Adipose tissue (tissue), 3 donors: ENCODE results near the gene SLC37A2. TPM values are rescaled to one million over a fixed set of nuclear protein-coding genes. Genes with fewer than 3 reads are reported as not detected.

Experiments used
- H3K27ac ChIP-seq: one replicate; pipeline ENCODE4 v1.5.1; 2013; ENCODE audit warnings: low read depth, low read length
- WGBS, 3 donors: extraction: QIAGEN DNeasy Blood & Tissue Kit; methylation state at CpG; one replicate each; pipeline ENCODE4 v1.1.7; 2013; 5-methylcytosine and 5-hydroxymethylcytosine counted together
- polyA plus RNA-seq, 3 donors: library from polyadenylated mRNA; stranded (reverse); fragments of 200-250 nt; gene quantifications; one replicate each; pipeline ENCODE4 v1.2.3, GENCODE V29; 2013
- donor health status: healthy with polysubstance abuse.
- donor health status: Bipolar disorder and iron deficiency.
- donor health status: healthy.

Gene SLC37A2
- polyA plus RNA-seq, 3 donors: 0.64 to 2.4 (median 1.8) TPM

DNA sequence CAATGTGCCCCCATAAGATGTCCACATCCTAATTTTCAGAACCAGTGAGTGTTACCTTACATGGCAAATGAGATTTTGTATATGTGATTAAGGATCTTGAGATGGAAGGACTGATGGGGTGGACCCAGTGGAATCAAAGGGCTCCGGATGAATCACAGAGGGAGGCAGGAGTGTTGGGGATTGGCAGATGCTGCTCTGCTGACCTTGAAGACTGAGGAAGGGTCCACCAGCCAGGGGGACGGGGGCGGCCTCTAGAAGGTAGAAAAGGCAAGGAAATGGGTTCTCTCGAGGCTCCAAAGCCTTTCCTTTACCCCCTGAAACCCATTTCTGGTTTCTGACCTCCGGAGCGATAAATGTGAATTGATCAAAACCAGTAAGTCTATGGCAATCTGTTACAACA lies 29.6 kb downstream of the SLC37A2 start:
- H3K27ac ChIP-seq: no peak overlapping the region
- WGBS, 3 donors: 81 to 92% (median 89%) methylated on average over 6 of the region's 6 CpGs

DNA sequence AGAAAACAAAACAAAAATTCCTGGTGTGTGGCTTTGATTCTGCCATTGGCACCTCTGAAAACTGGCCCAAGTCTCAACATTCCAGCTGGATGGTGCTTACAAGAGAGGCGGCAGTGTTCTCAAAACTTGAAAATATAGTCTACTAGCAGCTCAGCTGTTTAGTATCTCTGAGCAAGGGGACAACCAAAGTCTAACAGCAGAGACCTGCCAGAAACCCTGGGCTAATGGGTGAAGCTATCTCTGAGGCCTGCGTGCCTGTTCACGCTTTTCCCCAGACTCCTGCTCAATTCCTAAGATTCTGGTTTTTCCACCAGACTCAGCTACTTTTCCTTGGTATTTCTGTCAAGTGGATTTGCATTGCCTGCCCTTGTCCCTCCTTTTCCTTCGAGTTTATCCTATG lies 30.4 kb downstream of the SLC37A2 start:
- WGBS, 3 donors: 88 to 95% (median 91%) methylated on average over 4 of the region's 4 CpGs
- H3K27ac ChIP-seq: no peak overlapping the region

DNA sequence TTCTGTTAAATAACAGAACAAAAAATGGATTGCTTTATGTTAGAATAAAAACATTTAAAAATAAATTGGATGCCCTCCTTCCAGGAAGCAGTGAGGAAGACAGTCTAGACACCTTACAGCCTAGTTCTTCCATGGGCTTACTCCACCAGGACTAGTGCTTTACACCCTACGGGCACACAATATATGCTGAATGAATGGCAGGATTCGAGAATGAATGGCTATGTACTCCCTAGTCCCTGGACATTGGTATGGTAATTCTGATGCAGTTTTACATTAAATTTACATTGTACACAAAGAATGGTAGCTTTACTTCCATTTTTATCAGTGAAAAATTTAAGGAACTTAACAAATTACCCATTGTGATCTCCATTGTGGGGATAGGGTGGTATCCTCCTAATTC lies 31.6 kb downstream of the SLC37A2 start:
- H3K27ac ChIP-seq: no peak overlapping the region
- WGBS, 3 donors: 89 to 93% (median 91%) methylated on average over 2 of the region's 2 CpGs

DNA sequence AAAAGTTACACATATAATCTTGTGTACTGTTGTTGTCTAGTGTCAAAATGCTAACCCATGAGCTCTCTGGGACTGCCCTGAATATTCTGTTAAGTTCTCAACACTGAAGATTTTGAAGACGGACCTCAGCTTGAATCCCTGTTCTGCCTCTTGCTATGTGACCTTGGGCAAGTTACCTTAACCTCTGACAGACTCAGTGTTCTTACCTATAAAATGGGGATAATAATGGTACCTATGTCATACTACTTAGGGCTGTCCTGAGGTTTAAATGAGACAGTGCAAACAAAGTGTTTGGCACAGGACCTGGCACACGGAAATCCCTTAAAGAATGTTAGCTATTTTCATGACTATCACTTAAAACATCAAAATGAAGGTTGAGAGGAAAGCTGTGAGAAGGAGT lies 37.0 kb downstream of the SLC37A2 start:
- H3K27ac ChIP-seq: no peak overlapping the region
- 76 to 96% (median 91%) methylated on average over 2 of the region's 2 CpGs for WGBS, 3 donors

DNA sequence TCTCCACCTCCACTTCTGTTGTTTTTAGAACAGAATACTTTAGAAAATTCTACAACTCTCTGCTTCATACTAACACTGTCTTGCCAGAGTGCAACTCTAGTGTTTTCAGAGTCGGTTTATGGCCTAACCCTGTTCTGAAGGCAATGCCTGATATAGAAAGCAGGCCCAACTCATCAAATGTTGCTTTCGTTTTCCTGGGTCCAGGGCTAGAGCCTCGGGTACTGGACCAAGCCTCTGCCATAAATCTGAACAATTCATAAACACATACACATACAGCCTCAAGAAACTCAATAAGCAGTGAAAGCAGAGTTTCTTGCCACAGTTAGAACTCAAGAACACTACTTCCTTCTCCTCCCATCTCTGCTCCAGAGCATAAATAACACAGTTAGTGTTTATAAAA lies 38.5 kb downstream of the SLC37A2 start:
- H3K27ac ChIP-seq: no peak overlapping the region
- WGBS, 3 donors: 74 to 77% (median 75%) methylated on average over 3 of the region's 3 CpGs

DNA sequence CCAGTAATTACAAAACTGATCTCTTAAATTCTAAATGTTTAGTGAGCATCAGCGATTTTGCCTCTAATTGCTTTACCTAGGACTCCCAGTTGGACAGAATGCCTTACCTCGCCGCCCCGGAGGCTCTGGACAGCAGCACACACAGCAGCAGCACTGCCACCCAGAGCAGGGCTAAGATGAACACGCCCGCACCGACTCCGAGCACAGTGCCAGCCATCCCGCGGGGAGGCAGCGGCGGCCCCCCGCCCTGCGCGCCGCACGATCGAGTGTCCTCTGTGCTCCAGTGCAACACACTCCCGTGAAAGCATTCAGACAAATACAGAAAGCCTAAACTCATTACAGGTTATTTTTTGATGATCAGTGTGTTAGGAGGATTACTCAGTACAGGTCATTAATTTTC lies 38.9 kb downstream of the SLC37A2 start:
- H3K27ac ChIP-seq: no peak overlapping the region
- 90 to 93% (median 93%) methylated on average over 19 of the region's 19 CpGs for WGBS, 3 donors

DNA sequence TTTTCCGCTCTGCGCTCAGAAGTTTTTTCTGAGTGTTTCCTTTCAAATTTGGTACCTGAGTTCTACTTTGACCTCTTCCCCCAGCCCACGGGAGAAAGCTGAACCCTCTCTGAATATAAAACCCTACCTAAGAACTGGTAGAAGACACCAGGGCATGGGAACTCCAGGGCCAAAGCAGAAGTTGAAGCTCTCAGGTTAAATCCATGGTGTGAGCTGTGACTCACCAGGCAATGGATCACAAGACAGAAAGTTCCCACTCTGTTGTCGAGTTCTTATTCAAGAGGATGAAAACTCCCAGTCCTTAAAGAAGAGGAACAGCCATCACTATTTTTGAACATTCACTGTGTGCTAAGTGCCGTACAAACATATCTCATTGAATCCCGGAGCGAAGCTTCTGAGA lies 39.4 kb downstream of the SLC37A2 start:
- H3K27ac ChIP-seq: no peak overlapping the region
- WGBS, 3 donors: 91 to 98% (median 94%) methylated on average over 7 of the region's 7 CpGs

DNA sequence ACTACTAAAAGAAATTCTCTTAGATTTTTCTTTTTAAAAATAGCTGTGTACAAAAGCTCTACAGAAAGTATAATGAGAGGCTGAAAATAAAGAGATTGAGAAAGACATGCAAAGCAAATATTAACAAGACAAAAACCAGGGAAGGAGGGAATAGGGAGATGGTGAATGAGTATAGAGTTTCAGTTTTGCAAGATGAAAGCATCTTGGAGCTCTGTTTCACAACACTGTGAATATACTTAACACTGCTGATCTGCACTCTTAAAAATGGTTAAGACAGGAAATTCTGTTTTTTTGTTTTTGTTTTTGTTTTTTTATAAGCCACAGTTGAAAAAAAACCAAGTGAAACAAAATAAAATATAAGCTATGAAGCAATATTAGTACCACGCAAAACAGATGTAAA lies 42.8 kb downstream of the SLC37A2 start:
- no peak overlapping the region for H3K27ac ChIP-seq
- 0 to 91% (median 91%) methylated on average over 1 of the region's 1 CpG for WGBS, 3 donors

DNA sequence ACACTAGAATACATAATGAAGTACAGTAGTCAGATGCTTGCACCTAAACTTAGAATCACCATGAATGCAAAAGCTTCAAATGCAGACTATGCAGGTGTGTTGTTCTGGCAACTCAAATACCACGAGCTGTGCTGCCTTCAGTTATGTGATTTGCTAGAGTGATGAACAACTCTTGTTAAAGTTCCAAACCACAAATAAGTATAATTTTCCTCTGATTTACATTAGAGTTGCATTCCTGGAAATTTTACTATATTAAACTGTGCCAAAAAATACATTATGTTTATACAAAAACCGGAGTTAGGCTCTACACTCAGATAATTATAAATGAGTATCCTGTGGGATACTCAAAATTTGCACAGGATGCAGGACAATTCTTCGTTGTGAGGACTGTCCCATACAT lies 45.4 kb downstream of the SLC37A2 start:
- 64 to 66% (median 65%) methylated on average over 3 of the region's 3 CpGs for WGBS, 3 donors

DNA sequence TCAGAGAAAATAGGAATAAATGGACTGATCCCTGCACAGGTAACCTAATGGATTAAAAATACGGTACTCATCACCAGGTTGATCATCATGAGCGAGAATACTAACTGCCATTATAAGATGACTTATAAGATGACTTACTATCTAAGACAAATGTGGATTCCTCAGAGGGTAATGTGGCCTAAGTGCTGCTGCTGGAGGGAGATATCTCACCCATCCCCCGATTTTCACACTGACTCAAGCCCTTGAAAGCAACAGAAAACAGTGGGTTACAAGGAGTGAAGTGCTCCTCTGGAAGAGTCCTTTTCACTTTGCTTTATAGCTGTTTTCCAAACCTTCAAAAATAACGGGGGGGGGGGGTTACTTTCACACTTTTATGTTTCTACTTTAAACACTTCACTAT lies 47.4 kb downstream of the SLC37A2 start:
- 49 to 54% (median 53%) methylated on average over 4 of the region's 4 CpGs for WGBS, 3 donors
- H3K27ac ChIP-seq: no peak overlapping the region

More for the DNA sequence above, 45.4 kb downstream of the SLC37A2 start:
- no peak overlapping the region for H3K27ac ChIP-seq

DNA sequence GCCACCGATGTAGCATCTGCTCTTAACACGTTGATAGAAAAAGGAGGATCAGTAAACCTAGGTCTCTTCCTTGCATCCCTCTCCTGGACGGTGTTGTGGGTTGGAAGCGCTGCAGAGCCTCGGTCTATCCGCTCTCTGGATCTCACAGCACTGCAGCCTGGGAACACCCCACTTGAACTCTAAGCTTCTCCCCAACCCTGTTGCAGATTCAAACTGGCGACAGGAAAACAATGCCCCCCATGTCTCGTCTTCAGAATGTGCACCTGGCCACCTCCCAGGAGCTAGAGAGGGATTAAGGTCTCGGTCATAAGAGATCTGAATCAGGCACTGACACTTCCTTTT lies 47.9 kb downstream of the SLC37A2 start:
- WGBS, 3 donors: 0 to 1% (median 0%) methylated on average over 9 of the region's 9 CpGs
- H3K27ac ChIP-seq: no peak overlapping the region

DNA sequence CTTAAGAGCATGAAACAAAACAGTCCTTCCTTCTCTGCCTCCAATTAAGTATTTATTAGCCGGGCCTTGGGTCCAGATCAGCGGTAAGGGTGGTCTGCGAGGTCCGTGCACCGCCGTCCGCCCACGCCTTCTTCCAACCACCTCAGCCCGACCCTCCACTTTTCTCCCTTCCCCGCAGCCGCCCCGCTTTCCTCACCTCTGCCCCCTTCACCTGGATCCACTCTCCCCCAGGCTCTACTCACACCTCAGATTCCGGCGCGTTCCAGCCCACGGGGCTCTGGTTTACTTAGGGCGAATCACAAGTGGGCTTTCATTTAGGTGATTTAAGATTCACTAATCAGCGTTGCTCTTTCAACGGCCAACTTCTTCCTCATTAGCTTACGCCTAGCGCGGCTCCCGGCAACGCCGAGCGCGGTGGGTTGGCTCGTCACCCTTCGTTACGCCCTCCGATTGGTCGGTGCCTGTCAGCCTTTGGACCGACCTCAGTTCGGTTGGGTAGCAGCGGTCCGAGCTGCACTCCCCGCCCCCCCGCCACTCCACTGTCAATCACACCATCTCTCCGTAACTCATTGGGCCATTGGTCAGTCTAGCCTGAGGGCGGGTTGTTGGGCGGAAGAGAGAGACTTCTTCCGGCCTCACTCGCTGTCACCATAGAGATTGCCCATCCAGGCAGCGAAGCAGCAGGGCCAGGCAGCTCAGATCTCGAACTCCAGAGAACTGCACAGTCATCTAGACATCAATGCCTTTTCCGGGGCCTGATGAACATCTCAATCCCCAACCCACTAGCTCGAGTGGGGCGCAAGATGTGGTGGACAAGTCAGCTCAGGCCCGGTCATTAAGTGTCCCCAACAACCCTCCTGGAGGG lies 48.5 kb downstream of the SLC37A2 start, which contains the start of gene TMEM218:
TSS of gene TMEM218 (minus strand) at position 284 of the 865 bp plus-strand sequence. CDS start 9,385 bp downstream, outside the sequence.
- WGBS, 3 donors: 5 to 6% (median 5%) methylated on average over 49 of the region's 49 CpGs
- no peak within 1 kb of the TSS for H3K27ac ChIP-seq

DNA sequence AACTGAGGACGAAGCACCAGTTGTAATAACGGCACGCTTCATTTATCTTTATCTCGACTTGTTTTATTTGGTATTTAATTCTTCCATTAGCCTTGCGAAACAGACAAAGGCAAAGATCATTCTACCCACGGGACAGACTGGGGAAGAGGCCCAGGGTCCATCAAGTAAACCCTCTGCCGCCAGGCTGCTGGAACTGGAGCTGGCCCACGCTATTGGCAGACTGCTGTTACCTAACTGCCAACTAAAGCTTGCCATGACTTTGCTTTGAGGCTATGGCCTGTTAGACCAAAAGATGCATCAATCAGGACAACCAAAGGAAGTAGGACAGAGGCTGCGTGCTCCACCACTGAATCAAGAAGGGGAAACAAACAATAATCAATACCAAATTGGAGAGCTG lies 49.1 kb downstream of the SLC37A2 start:
- H3K27ac ChIP-seq: no peak overlapping the region
- 77 to 83% (median 79%) methylated on average over 9 of the region's 9 CpGs for WGBS, 3 donors

DNA sequence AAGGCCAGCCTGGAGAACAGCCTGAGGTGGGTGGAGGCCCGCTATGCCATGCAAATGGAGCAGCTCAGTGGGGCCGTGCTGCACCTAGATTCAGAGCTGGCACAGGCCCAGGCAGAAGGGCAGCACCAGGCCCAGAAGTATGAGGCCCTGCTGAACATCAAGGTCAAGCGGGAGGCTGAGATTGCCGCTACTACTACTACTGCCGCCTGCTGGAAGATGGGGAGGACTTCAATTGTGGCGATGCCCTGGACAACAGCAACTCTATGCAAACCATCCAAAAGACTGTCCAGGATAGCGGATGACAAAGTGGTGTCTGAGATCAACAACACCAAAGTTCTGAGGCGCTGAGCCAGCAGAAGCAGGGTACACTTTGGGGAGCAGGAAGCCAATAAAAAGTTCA lies 51.4 kb downstream of the SLC37A2 start:
- WGBS, 3 donors: 50 to 74% (median 73%) methylated on average over 8 of the region's 8 CpGs
- H3K27ac ChIP-seq: no peak overlapping the region

DNA sequence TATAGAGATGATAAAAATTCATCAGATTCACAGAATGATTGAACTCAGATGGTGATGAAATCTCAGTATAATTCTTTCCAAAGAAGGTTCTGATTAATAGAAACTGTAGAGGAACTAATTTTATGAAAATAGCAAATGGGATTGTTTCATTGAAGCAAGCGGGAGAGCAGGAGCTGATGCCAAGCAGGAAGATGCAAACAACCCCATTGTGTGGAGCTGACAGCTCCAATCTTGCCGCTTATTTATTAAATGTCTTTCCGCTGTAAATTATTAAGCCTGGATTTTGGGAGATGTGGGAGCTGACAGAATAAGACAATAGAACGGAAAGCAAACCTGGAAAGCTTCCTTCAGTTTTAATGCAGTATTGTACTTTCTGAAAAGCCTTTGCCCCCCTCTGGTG lies 54.3 kb downstream of the SLC37A2 start:
- 33 to 59% (median 55%) methylated on average over 4 of the region's 4 CpGs for WGBS, 3 donors
- H3K27ac ChIP-seq: no peak overlapping the region

DNA sequence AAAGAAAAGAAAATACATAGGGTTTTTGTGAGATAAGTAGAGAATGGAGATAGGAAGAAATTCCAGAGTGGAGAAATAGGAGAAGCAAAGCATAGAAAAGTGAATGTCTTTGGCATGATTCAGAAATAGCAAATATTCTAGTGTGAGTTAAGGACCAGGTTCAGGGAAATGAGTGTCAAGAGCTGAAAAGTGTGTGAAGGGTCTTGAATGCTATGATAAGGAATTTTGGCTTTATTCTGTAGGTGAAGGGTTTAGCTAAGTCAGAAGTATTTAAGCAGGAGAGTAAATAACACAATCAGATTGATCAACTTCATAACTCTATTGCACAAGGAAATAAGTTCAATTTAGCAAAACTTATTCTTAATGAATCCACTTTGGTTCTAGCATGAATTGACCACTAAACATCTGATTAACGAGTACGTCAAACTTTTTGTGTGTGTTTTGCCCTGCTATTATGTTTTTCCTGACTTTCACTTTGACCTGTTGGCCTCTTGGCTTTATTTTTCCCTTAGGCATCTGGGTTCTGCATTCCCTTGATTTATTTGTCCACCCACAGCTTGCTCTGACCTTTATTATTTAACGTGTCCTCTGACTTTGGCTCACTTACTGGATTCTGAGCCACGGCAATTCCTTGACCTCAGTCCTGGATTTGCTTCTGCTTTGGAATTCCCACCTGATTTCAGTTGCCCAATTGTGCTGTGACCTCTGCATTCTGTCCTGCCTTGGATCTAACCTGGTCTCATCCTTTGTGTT lies 60.3 kb downstream of the SLC37A2 start:
- WGBS, 3 donors: 59 to 77% (median 76%) methylated on average over 4 of the region's 4 CpGs

DNA sequence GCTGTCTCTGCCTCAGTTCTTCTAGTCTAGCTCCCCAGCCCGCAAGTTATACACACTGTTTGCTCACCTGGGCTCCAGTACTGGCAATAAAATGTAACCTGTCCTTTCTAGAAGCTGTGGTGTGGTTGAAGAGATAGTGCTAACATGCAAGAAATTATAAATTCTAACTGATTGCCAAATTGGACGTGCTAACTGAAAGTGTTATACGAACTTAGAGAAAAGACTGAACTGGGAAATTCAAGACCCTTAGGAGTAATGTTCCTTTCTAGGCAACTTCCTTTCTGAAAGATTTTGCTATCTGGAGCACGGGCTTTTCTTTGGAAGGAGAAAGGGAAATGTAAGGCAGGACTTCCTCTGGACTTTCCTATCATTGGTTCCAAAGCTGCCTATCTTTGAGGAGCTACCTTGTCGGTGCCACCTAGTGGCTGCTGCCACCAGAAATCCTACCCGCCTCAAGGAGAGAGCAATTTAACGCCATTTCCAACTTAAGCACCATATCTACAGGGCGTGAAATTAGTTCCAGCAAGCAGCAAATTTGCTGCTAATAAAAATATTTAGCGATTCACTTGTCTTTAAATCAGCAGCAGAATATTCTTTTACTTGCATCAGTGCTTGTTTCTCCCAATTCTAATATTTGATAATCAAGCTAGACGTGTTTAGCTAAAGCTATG lies 61.0 kb downstream of the SLC37A2 start:
- no peak overlapping the region for H3K27ac ChIP-seq
- 57 to 64% (median 59%) methylated on average over 10 of the region's 10 CpGs for WGBS, 3 donors

More for the DNA sequence above, 60.3 kb downstream of the SLC37A2 start:
- no peak overlapping the region for H3K27ac ChIP-seq

DNA sequence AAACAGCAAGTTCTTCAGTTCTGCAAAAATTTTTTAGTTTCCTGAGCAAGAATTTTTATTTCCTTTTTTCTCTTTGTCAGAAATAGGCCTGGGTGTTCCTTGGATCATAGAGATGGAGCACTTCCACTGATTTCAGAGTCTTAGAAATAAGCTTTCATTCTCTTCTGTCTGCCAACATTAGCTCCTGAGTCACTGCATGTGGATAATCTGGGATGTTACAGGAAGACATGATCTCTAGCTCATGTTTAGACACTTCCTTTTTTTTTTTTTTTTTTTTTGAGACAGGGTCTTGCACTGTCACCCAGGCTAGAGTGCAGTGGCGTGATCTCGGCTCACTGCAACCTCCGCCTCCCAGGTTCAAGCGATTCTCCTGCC lies 61.5 kb downstream of the SLC37A2 start:
- WGBS, 3 donors: 67 to 100% (median 82%) methylated on average over 2 to 4 of the region's 4 CpGs
- H3K27ac ChIP-seq: no peak overlapping the region

DNA sequence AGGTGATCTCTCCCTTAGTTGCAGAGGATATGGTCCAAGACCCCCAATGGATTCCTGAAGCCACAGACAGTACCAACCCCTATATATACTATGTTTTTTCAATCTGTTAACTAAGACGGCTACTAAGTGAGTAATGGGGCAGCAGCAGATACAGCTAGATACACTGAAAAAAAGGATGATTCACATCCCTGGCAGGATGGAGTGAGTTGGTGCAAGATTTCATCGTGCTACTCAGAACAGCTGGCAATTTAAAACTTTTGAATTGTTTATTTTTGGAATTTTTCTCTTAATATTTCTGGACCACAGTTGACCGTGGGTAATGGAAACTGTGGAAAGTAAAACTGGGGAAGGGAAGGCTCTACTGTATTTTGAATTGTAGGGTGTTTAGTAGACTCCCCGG lies 65.3 kb downstream of the SLC37A2 start:
- WGBS, 3 donors: 70 to 84% (median 71%) methylated on average over 4 of the region's 4 CpGs

More for the DNA sequence above, 65.3 kb downstream of the SLC37A2 start:
- no peak overlapping the region for H3K27ac ChIP-seq
